Activated CD8-positive, alpha-beta memory T cell treated with anti-CD3 and anti-CD28 coated beads, Interleukin-2, amount 50 U/mL, for 1 hour (primary cell): ENCODE measurements around the gene LYPD6.
"Not testable (repeated sequence)": the region's sequence is repeated elsewhere in the genome, so short reads cannot be mapped to it uniquely, and the experiment has no call there.

Source experiments
- DNase-seq: peaks from one replicate; pipeline ENCODE4 v3.0.0-alpha.2; 2020; ENCODE audit errors: extremely low read depth

LYPD6 gene

GRCh38 chr2:149330127-149331022, at the start of gene LYPD6:
Gene LYPD6, plus strand, starts transcription at chr2:149330587. Its CDS starts 107,122 bp downstream, at chr2:149437709.
- no peak for DNase-seq

- DNase-seq, result no peak
These were observed 48.9 kb upstream of the LYPD6 start for GRCh38 chr2:149281441-149281840.

- no peak for DNase-seq
These were observed 39.7 kb upstream of the LYPD6 start for GRCh38 chr2:149290662-149291061.

- no peak for DNase-seq
These were observed 38.5 kb upstream of the LYPD6 start for GRCh38 chr2:149291881-149292280.

DNA sequence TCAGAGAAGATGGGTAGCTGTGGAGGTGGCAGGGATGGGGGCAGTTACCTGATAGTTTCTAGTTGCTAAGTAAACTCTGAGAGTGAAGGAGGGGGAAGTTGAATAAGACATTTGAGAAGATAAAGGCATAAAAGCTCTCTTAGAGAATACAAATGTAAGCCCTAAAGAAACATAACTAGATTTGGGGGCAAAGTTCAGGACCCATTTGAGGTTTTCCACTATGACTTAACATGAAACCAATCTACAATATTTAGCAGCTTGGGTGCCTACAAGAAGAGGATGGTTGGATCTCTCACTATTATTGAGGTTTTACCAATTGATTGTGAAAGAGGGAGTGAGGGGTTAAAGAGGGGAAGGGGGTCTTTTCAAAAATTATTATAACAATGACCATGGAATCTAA, 34.4 kb upstream of the LYPD6 start:
- no peak for DNase-seq

- no peak for DNase-seq
These were observed 23.4 kb upstream of the LYPD6 start for GRCh38 chr2:149307014-149307413.

- no peak for DNase-seq
These were observed 20.0 kb upstream of the LYPD6 start for GRCh38 chr2:149310349-149310748.

DNA sequence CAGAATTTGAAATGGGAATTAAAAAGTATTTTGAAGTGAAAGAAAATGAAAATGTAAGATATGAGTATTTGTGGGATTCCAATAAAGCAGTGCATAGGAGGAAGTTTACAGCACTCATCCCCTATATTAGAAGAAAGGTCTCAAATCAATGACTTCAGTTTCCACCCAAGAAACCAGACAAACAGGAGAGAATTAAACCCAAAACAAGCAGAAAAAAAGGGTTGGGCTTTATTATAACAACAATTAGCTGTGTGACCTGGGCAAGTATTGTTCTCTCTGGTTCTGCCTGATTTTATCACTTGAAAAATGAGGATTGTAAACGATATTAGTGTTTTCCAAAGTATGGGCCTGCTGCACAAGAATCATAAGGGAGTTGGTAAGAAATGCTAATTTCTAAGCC, 18.3 kb upstream of the LYPD6 start:
- DNase-seq, result no peak

DNA sequence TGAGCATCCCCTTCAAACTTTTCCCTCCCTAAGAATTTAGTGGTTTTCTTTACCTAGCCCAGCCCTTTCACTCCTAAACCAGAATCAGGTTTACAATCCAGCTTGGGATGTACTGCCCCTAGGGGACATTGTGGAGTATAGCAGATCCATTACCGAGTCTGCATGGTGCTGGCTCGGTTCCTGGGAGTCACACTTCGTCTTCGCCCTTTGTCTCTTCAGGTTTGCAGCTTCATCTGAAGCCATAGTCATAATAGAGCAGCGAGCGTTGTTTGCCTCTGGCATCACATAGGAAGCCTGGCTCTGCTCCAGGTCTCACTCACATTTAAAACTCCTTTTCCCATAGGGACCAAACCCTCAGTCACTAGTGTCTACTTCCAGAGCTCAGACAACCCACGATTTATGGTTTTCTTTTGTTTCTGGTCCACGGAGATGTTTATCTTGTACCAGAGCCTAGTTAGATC, 16.8 kb upstream of the LYPD6 start:
- no peak for DNase-seq

DNA sequence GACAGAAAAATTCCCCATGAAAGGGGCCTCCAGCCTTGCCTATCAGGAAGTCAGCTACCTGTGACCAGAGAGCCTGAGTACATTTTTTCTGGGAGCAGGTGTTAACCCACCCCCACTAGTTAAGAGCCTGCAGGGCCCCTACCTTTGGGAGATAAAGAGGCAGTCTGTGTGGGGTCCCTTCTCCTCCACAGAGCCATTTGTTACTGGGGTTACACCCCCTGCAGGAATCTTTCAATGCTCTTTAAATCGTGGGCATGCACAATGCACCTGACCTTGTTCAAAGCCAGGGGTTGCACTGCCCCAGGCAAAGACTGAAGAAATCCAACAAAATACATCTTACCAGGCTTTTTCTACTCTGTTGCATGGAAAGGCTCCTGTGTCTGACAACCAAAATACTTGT, 15.7 kb upstream of the LYPD6 start:
- DNase-seq, result no peak

GRCh38 chr2:149315461-149315860, 14.9 kb upstream of the LYPD6 start:
- DNase-seq, result no peak

DNA sequence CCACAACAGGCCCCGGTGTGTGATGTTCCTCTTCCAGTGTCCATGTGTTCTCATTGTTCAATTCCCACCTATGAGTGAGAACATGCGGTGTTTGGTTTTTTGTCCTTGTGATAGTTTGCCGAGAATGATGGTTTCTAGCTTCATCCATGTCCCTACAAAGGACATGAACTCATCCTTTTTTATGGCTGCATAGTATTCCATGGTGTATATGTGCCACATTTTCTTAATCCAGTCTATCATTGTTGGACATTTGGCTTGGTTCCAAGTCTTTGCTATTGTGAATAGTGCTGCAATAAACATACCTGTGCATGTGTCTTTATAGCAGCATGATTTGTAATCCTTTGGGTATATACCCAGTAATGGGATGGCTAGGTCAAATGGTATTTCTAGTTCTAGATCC, 11.8 kb upstream of the LYPD6 start:
- DNase-seq, result not testable (repeated sequence)

DNA sequence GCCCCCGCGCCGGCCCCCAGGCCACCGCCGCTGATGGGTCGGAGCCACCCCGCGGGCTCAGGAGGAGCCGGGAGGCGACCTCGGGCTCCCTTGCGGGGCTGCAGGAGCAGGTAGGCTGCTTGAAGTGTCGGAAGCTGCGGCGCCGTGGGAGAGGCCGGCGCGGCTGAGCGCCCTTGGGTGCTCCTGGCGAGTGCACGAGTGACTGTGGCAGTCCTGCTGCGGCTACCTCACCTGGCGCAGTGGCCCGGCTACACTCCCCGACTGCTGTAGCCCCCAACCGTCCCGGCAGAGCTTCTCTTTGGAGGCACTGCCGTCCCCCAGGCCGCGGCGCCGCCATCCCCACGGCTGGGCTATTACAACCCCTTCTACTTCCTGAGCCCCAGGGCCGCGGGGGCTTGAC, 10.0 kb upstream of the LYPD6 start:
- DNase-seq, result no peak

DNA sequence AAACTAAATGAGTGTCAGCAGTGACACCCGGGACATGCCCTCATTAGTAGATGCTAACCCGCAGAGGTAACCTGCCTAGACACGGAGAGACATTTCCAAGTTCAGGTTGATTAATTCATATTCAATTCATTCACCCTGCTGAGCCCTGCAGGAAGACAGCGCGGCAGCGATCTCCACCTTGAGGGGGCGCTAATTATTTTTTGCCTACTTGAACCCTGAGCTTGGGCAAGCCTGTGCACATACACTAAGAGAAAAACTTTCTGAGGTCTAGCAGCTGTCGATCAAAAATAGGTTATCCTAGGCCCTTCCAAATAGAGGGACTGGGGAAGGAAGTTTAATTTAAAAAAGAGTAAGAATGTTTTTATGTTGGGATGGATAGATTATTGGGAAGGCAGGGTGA, 1.3 kb upstream of the LYPD6 start:
- no peak for DNase-seq

DNA sequence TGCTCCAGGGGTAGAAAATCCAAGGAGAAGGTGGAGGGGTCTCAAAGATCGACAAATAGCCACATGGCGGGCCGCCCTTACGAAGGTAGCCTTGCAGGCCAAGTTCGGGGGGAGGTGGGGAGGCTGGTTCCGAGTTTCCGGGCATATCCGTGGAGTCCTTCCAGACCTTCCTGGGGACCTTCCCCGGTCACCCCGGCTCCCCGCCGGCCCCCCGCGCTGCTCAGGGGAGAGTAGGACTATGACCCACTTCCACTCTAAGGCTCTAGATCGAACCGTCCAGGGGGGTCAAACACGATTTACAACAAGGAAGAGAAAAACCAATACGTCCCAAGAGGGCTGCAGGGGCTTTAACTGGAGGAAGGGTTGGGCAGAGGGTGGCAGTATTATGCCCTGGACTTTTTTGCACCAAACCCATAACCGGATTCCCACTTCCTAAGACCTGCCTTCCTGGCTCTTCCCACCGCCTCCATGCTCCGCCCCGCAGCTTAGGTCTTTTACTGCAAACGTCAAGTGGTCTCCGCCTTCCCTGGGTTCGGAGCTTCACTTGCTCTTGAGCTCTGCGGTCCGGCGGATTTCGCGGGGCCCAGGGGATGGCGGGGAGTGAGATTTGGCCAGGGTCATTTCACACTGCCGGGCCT, 779 bp upstream of the LYPD6 start:
- no peak for DNase-seq

GRCh38 chr2:149331023-149331400, 625 bp downstream of the LYPD6 start:
- DNase-seq, result no peak

DNA sequence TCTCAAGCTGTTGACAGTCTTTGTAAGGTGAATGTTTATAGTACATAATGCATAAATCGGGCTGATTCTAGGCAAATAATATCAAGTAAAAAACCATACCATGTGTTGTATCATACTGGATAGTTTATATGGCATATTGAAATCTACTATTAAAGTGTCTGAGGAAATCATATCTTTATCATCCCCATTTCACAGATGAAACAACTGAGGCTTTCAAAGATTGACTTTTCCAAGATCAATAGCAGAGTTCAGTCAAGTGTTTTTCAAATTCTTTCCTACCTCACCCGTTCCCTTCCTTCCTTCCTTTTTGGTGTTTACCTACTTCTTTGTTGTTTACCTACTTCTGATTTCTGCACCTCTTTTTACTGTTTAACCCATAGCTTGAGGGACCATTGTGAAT, 2.0 kb downstream of the LYPD6 start:
- DNase-seq, result no peak

DNA sequence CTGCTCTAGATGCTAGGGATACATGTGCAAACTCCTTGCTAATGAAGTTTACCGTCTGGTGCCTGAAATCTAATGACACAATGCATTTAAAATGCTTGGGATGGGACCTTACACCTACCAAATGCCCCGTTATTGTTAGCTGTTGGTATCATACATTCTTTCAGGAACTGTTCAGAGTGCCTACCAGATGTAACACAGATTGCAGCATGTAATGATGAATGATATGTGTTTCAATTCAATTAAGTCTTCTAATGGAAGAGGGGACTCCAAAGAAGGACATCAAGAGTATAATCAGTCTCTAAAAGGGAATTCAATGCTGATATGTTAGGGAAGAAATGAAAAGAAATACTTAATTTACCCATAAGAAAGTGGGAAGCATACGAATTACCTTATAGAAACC, 3.2 kb downstream of the LYPD6 start:
- no peak for DNase-seq

GRCh38 chr2:149334156-149334555, 3.8 kb downstream of the LYPD6 start:
- DNase-seq, result no peak

- DNase-seq, result no peak
These were observed 8.9 kb downstream of the LYPD6 start for GRCh38 chr2:149339324-149339723.

DNA sequence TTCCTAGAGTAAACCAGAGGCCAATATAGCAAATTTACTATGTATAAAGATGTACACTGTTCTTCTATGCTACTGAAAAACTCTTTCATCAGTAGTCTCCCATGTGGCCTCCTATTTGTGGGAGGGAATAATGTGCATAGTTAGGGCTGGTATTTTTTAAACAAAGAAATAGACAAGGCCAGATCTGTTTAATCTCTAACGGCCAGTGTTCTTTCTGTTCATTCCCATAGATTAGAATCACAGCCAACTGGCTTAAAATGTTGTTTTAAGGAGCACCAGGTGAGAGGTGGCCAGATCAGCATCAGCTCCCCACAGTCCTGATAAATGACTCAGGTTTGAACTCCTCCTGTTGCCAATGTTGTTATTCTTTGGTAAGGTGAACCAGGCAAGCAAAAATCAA, 12.1 kb downstream of the LYPD6 start:
- no peak for DNase-seq

GRCh38 chr2:149344105-149344504, 13.7 kb downstream of the LYPD6 start:
- no peak for DNase-seq

- DNase-seq, result no peak
These were observed 15.9 kb downstream of the LYPD6 start for GRCh38 chr2:149346272-149346671.
